Fibroblast of villous mesenchyme (primary cell): ENCODE results near the gene FAM81A. TPM values are rescaled to one million over a fixed set of nuclear protein-coding genes. Genes with fewer than 3 reads are reported as not detected.
"Not testable (repeated sequence)": the region's sequence is repeated elsewhere in the genome, so short reads cannot be mapped to it uniquely, and the experiment has no call there.

Experiments
- DNase-seq: peaks from one replicate; pipeline ENCODE4 v3.0.0-alpha.2; 2010; ENCODE audit warnings: low read depth
- H3K4me3 ChIP-seq: 2 replicates; pipeline ENCODE4 v1.5.1; 2011; ENCODE audit warnings: low read depth, mild to moderate bottlenecking, low read length
- total RNA-seq: library from RNA; depleted of rRNA; stranded (reverse); fragments of >200 nt; gene quantifications from 2 replicates; pipeline ENCODE4 v1.2.3, GENCODE V29; 2012
- TF ChIP-seq, protein P1 (sequence below): IDR thresholded peaks from 2 replicates; pipeline ENCODE4 v1.5.1; 2012; ENCODE audit warnings: low read depth, mild to moderate bottlenecking, low read length; ENCODE audit not compliant: insufficient read depth

FAM81A gene
- total RNA-seq, 1 donor, result under 0.01 TPM

DNA sequence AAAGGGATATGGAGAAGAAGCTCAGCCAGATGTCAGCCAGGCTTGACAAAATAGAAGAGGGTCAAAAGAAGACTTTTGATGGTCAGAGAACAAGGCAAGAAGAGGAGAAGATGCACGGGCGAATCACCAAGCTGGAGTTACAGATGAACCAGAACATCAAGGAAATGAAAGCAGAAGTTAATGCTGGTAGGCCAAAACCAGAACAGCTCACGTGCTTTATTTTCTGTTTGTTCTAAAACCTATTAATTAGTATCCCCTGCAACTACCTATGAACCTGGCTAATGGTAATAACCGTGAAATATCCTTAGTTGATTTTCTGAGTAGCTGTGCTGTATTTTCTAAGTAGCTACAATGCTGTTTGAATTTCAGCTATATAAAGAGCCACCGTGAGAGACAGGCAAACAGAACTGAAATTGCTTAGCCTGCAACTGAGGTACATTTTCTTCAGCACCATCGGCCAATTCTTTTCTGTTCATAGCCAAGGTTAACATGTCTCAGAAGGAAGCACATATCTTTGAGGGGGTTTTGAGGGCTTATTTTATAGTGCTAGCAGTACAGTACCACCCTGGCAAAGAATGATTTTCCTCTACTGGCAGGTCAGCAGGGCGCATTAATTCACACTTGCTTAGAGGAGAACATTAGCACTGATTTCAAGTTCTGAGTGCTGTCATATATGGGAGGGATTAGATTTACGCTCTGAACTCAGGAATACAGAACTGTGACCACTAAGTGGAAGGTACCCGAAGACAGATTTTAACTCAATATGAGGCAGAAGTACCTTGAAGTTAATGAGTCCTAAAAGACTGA lies 78.9 kb downstream of the FAM81A start:
- no peak for DNase-seq
- H3K4me3 ChIP-seq, result no peak overlapping the region
- TF ChIP-seq, protein P1, sequence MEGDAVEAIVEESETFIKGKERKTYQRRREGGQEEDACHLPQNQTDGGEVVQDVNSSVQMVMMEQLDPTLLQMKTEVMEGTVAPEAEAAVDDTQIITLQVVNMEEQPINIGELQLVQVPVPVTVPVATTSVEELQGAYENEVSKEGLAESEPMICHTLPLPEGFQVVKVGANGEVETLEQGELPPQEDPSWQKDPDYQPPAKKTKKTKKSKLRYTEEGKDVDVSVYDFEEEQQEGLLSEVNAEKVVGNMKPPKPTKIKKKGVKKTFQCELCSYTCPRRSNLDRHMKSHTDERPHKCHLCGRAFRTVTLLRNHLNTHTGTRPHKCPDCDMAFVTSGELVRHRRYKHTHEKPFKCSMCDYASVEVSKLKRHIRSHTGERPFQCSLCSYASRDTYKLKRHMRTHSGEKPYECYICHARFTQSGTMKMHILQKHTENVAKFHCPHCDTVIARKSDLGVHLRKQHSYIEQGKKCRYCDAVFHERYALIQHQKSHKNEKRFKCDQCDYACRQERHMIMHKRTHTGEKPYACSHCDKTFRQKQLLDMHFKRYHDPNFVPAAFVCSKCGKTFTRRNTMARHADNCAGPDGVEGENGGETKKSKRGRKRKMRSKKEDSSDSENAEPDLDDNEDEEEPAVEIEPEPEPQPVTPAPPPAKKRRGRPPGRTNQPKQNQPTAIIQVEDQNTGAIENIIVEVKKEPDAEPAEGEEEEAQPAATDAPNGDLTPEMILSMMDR, result no peak

DNA sequence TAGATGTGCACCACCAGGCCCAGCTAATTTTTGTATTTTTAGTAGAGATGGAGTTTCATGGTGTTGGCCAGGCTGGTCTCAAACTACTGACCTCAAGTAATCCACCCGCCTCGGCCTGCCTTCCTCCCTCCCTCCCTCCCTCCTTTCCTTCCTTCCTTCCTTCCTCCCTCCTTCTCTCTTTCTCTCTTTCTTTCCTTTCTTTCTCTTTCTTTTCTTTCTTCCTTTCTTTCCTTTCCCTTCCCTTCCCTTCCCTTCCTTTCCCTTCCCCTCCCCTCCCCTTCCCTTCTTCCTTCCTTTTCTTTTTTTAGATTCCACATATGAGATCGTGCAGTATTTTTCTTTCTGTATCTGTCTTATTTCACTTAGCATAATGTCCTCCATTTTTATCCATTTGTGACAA lies 81.3 kb downstream of the FAM81A start:
- no peak for DNase-seq
- no peak overlapping the region for H3K4me3 ChIP-seq
- TF ChIP-seq, protein P1, result no peak

DNA sequence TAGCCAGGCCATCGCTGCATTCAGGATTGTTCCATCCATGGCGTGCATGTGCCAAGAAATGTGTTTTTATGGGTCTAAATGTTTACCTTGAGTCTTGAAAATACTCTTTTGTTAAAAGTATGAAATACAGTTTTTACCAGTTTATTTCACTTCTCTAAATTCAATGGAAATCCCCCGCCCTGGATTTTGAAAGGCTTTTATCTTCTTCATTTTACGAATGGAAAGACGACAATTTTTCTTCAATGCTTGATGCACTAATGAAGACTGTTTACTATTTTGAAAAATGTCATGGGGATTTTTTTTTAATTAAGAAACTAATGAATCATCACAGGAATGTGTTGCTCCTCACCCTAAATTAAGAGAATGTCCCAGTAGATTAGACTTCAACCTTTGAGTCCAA lies 83.5 kb downstream of the FAM81A start:
- DNase-seq, result no peak
- TF ChIP-seq, protein P1, result no peak
- no peak overlapping the region for H3K4me3 ChIP-seq

DNA sequence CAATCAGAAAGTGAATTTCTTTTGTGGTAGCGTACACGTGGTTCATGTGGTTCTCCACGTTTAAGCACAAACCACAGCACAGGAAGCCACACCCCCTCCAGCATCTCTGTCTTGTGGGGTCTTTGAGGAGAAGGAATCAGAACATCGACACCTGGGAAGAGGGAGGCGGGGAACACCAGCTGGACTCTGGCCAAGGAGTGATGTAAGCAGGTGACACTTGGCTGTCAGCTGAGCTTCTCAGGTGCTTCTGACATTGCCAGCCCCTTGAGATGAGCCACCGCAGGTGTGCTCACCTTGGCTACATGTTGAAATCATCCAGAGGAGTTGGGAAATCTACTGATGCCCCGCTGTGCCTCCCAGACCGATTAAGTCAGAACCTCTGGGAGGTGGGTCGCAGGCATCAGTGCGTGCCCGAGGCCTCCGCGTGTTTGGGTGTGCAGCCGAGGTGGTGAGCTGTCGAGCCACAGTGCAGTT lies 85.0 kb downstream of the FAM81A start:
- no peak for DNase-seq
- TF ChIP-seq, protein P1, result no peak
- no peak overlapping the region for H3K4me3 ChIP-seq

DNA sequence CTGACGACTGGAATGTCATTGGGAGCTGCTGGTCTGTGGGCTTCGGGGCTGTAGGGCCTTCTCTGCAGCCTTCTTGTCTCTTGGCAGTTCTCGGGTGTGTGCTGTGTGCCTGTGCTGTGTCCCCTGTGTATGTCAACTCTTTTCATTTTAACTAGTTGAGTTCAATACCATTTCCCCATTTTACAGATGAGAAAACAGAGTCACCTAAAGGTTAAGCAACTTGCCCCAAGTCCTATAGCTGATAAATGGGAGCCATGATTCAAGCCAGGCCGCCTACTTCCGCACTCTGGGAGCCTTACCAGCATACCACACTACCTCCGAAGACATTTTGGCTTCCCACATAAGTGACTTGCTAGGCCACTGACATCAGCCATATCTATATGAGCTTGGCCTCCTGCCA lies 85.7 kb downstream of the FAM81A start:
- no peak overlapping the region for H3K4me3 ChIP-seq
- no peak for DNase-seq
- TF ChIP-seq, protein P1, result no peak

DNA sequence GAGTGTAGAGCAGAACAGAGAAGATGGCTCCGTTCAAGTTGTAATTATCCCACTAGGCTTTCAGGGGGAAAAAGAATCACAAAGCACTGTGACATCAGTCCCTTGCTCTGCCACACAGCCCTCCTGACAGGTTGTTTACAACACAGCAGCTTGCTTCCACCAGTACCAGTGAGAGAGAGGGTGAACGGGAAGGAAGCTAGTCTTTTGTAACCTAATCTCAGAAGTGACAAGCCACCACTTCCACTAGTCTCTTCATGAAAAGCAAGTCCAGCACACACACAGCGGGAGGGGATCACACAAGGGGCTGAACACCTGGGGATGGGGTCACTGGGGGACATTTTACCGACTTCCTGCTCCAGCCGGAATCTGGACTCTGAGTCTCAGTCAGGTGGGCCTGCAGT lies 86.3 kb downstream of the FAM81A start:
- no peak overlapping the region for H3K4me3 ChIP-seq
- no peak for DNase-seq
- TF ChIP-seq, protein P1, result no peak

DNA sequence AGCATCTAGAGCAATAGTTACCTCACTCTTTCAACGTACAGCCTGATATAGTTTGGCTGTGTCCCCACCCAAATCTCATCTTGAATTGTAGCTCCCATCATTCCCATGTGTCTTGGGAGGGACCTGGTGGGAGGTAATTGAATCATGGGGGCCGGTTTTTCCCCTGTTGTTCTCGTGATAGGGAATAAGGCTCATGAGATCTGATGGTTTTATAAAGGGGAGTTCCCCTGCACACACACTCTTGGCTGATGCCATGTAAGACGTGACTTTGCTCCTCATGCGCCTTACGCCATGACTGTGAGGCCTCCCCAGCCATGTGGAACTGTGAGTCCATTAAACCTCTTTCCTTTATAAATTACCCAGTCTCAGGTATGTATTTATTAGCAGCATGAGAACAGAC lies 88.5 kb downstream of the FAM81A start:
- H3K4me3 ChIP-seq, DNase-seq: not testable (repeated sequence)
